ENCODE measurements around the gene NECTIN4.

The NECTIN4 gene

DNA sequence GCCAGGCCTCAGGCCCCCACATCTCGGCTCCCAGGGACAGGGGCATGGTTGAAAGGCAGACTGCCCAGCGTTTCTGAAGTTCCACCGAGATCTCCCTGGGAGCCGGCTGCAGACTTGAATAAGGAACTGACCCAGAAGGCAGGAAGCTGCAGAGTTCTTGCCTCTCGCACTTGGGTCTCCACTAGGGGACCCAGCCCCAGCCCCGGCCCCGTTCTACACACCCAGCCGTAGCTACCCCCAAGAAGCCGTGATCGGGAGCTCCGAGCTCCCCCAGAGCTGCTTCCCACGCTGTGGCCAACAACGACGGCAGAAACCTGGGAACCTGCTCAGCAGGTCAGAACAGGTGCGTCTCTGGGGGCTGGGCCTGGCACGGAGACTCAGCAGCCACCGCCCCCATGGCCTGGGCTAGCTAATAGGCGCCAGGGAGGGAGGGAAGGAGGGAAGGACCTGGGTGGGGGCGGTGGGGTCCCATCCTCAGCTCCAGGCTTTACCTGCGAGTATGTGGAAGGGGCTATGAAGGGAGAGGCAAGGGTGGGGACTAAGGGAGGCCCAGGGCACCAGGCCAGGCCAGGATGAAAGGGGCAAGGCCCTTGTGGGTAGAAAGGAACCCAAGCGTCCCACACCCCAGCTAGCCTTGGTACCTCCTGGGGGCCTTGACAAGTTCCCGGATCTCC lies at the start of gene NECTIN4:
TSS of gene NECTIN4 (minus strand) at position 308 of the 674 bp plus-strand sequence. CDS start at position 46, 262 bp downstream.
- no peaks in the 10 kb centered on the region for H3K27me3 ChIP-seq (ENCODE audit: control insufficient read depth, insufficient read depth, low read length)
- peak within 1 kb of the TSS; percentile 91 for H3K9ac ChIP-seq (ENCODE audit: low read length)
- H3K36me3 ChIP-seq (ENCODE audit: control insufficient read depth, insufficient read depth, low read length) = no peaks in the 10 kb centered on the region
- H3K9me3 ChIP-seq (ENCODE audit: control insufficient read depth, low read length) = no peaks in the 10 kb centered on the region
- peaks cover 51% of the 10 kb centered on the region for H3K4me1 ChIP-seq (ENCODE audit: control insufficient read depth, insufficient read depth, low read length)
- peak within 1 kb of the TSS; percentile 5 for H3K4me3 ChIP-seq (ENCODE audit: low read length)

DNA sequence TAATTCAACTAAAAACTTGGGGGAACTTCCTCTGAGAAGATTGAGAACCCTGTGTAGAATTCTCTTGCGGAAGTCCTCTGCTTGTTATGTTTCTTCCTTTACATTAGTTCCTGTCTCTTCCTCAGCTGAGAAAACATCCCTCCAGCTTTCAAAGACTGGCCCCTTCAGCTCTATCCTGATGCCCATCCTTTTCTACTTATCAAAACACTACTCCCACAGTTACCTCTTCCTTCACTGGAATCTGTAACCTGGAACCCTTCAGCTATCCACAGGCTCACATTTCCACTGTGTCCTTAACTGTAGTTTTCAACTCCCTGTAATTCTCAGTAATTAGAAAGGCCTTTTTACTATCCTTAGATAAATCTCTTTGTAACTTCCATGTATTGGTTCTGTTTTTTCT lies 49.1 kb upstream of the NECTIN4 start:
- no peaks in the 10 kb centered on the region for H3K27me3 ChIP-seq (ENCODE audit: control insufficient read depth, insufficient read depth, low read length)
- no peaks in the 10 kb centered on the region for H3K36me3 ChIP-seq (ENCODE audit: control insufficient read depth, insufficient read depth, low read length)
- no peaks in the 10 kb centered on the region for H3K9me3 ChIP-seq (ENCODE audit: control insufficient read depth, low read length)
- no peak overlapping the region for H3K4me3 ChIP-seq (ENCODE audit: low read length)
- H3K4me1 ChIP-seq (ENCODE audit: control insufficient read depth, insufficient read depth, low read length) = peaks cover 5% of the 10 kb centered on the region
- no peak overlapping the region for H3K9ac ChIP-seq (ENCODE audit: low read length)

- H3K36me3 ChIP-seq (ENCODE audit: control insufficient read depth, insufficient read depth, low read length) = no peaks in the 10 kb centered on the region
- H3K9ac ChIP-seq (ENCODE audit: low read length) = no peak overlapping the region
- no peaks in the 10 kb centered on the region for H3K27me3 ChIP-seq (ENCODE audit: control insufficient read depth, insufficient read depth, low read length)
- H3K4me3 ChIP-seq (ENCODE audit: low read length) = no peak overlapping the region
- H3K4me1 ChIP-seq (ENCODE audit: control insufficient read depth, insufficient read depth, low read length) = peaks cover 5% of the 10 kb centered on the region
- H3K9me3 ChIP-seq (ENCODE audit: control insufficient read depth, low read length) = no peaks in the 10 kb centered on the region
These were observed 48.5 kb upstream of the NECTIN4 start for GRCh38 chr1:161137881-161138280.

GRCh38 chr1:161133220-161133740 lies 43.9 kb upstream of the NECTIN4 start:
- peaks cover 5% of the 10 kb centered on the region for H3K4me1 ChIP-seq (ENCODE audit: control insufficient read depth, insufficient read depth, low read length)
- H3K4me3 ChIP-seq (ENCODE audit: low read length) = peak overlapping the region; percentile 74

DNA sequence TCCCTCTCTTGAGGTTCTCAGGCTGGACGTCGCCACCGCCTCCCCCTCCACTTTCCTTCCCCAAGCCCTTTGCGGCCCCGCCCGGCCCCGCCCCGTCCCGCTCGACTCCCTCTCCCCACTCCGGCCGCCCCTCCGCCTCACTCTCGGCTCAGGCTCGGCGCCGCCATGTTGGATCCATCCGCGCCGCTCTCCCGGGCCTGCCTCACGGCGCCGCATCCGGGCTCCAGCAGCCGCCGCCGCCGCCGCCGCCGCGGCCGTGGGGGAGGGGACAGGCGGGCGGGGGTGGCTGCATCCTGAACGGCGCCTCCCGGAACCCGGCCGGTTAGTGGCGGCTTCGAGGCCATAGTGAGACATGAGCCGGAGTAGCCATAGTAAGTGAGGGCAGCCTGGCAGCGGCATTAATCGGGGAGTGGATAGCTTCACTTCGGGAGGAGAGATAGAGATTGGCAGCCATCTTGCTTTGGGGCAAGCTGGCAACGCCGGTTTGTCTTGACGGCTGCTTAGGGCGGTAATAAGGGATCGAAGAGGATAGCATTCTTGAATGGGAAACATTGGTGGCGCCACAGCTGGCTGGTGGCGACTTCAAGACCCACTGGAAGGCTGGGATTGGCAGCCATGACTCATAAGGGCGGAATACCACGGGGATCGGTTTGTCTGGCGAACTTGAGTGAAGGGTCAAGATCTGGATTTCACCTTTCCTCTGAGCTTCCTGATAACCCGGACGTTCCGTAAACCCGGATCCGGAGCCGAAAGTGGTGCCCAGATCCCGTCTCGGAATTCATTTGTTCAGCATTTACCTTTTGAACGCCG lies 43.3 kb upstream of the NECTIN4 start, which contains the start of gene DEDD:
TSS of gene DEDD (minus strand) at position 258 of the 810 bp plus-strand sequence. CDS start 8,205 bp downstream, outside the sequence.
- Histone ChIP-seq H3K9ac (ENCODE audit: low read length) (peak within 1 kb of the TSS; percentile 93), H3K4me1 (ENCODE audit: control insufficient read depth, insufficient read depth, low read length) (peaks cover 5% of the 10 kb centered on the region), H3K36me3 (ENCODE audit: control insufficient read depth, insufficient read depth, low read length) (peaks cover 3% of the 10 kb centered on the region), H3K4me3 (ENCODE audit: low read length) (peak within 1 kb of the TSS; percentile 74), H3K9me3 (ENCODE audit: control insufficient read depth, low read length) (no peaks in the 10 kb centered on the region), H3K27me3 (ENCODE audit: control insufficient read depth, insufficient read depth, low read length) (no peaks in the 10 kb centered on the region)

More at GRCh38 chr1:161133220-161133740, 43.9 kb upstream of the NECTIN4 start:
- H3K36me3 ChIP-seq (ENCODE audit: control insufficient read depth, insufficient read depth, low read length) = no peaks in the 10 kb centered on the region
- peak overlapping the region; percentile 93 for H3K9ac ChIP-seq (ENCODE audit: low read length)
- H3K27me3 ChIP-seq (ENCODE audit: control insufficient read depth, insufficient read depth, low read length) = no peaks in the 10 kb centered on the region
- no peaks in the 10 kb centered on the region for H3K9me3 ChIP-seq (ENCODE audit: control insufficient read depth, low read length)

DNA sequence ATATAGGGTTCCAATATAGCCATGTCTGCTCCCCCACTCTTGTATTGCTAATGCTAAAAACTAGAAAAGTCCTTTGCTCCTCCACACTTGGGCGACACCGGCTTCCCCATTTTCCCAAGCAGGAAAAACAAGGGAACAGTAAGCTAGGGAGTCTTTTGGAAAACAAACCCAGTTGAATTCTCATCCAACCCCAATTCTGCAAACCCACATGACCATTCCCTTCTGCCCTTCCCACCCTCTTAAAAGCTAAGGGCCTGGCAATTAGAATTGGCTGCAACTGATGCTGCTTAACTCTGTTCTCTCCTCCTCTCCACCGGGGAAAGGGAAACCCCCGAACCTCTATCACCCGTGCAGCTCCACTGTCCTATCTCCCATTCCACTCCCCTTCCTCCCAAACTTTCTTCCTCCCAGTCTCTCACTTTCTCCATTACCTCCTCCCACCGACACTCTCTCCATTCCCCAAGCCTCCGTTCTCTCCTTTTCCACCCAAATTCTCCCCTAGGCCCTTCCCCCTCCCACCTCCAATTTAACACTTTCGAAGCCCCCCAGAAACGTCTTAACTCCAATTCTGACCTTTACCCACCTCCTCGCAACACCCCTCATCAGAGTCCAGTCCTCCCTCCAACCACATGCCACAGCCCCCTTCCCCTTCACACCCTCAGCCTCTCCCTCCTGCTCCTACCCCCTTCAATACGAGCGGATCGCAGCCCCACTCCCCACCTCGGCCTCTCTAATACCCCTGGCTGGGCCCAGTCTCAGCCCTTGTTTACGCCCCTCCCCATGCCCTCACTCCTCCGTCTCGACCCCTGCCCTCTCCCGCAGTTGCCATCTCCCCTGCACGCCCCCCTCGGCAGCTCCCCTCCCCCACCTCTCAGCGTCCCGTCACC lies 42.4 kb upstream of the NECTIN4 start:
- Histone ChIP-seq H3K4me3 (ENCODE audit: low read length) (peak overlapping the region; percentile 74), H3K9ac (ENCODE audit: low read length) (peak overlapping the region; percentile 93), H3K27me3 (ENCODE audit: control insufficient read depth, insufficient read depth, low read length) (no peaks in the 10 kb centered on the region), H3K9me3 (ENCODE audit: control insufficient read depth, low read length) (no peaks in the 10 kb centered on the region), H3K4me1 (ENCODE audit: control insufficient read depth, insufficient read depth, low read length) (peaks cover 5% of the 10 kb centered on the region), H3K36me3 (ENCODE audit: control insufficient read depth, insufficient read depth, low read length) (peaks cover 4% of the 10 kb centered on the region)

DNA sequence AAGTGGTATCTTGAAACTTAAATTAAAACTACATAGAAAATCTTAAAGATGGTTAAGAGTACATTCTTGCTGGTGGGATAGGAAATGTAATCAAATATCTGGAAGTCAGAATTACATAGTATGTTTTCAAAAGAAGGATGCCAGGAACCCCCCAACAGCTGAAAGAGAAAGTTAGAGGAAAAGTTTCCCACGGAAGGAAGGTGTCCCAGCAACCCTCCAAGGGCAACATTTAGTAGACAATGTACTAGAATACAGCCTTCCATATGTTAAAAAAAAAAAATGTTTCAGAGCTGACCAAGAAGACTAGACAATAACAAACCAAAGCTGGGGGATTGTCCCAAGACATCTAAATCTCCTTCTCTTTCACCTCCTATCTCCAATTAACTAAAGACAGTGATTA lies 40.9 kb upstream of the NECTIN4 start:
- Histone ChIP-seq H3K9ac (ENCODE audit: low read length) (no peak overlapping the region), H3K4me1 (ENCODE audit: control insufficient read depth, insufficient read depth, low read length) (peaks cover 5% of the 10 kb centered on the region), H3K9me3 (ENCODE audit: control insufficient read depth, low read length) (no peaks in the 10 kb centered on the region), H3K27me3 (ENCODE audit: control insufficient read depth, insufficient read depth, low read length) (no peaks in the 10 kb centered on the region), H3K4me3 (ENCODE audit: low read length) (no peak overlapping the region), H3K36me3 (ENCODE audit: control insufficient read depth, insufficient read depth, low read length) (peaks cover 4% of the 10 kb centered on the region)

GRCh38 chr1:161128591-161129420 lies 39.4 kb upstream of the NECTIN4 start:
- H3K27me3 ChIP-seq (ENCODE audit: control insufficient read depth, insufficient read depth, low read length) = no peaks in the 10 kb centered on the region
- H3K36me3 ChIP-seq (ENCODE audit: control insufficient read depth, insufficient read depth, low read length) = peaks cover 4% of the 10 kb centered on the region
- H3K9ac ChIP-seq (ENCODE audit: low read length) = no peak overlapping the region
- H3K4me1 ChIP-seq (ENCODE audit: control insufficient read depth, insufficient read depth, low read length) = peaks cover 4% of the 10 kb centered on the region
- no peak overlapping the region for H3K4me3 ChIP-seq (ENCODE audit: low read length)
- H3K9me3 ChIP-seq (ENCODE audit: control insufficient read depth, low read length) = no peaks in the 10 kb centered on the region

DNA sequence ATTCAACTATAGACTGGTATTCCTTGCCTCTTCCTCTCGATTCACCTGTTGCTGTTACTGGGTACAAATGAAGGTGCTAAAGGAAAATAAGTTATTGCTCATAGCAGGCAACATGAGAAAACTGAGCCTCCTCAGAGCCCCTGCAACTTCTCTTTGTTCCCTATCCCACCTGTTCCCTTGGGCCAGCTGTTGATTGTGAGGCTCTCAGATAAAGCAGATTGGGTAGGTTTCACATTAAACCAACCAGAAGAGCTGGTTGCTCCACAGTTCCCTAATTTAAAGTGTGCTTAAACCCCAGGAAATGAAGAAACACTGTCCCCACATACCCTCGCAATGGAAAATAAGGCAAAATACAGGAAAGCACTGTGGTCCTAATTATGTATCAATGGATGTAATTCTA lies 38.3 kb upstream of the NECTIN4 start:
- no peaks in the 10 kb centered on the region for H3K4me1 ChIP-seq (ENCODE audit: control insufficient read depth, insufficient read depth, low read length)

GRCh38 chr1:161122967-161123366 lies 33.6 kb upstream of the NECTIN4 start:
- H3K9ac ChIP-seq (ENCODE audit: low read length) = no peak overlapping the region
- no peaks in the 10 kb centered on the region for H3K9me3 ChIP-seq (ENCODE audit: control insufficient read depth, low read length)
- H3K36me3 ChIP-seq (ENCODE audit: control insufficient read depth, insufficient read depth, low read length) = peaks cover 4% of the 10 kb centered on the region
- no peak overlapping the region for H3K4me3 ChIP-seq (ENCODE audit: low read length)
- H3K27me3 ChIP-seq (ENCODE audit: control insufficient read depth, insufficient read depth, low read length) = no peaks in the 10 kb centered on the region
- H3K4me1 ChIP-seq (ENCODE audit: control insufficient read depth, insufficient read depth, low read length) = peaks cover 17% of the 10 kb centered on the region

More for the DNA sequence above, 38.3 kb upstream of the NECTIN4 start:
- Histone ChIP-seq H3K9ac (ENCODE audit: low read length) (no peak overlapping the region), H3K4me3 (ENCODE audit: low read length) (no peak overlapping the region), H3K9me3 (ENCODE audit: control insufficient read depth, low read length) (no peaks in the 10 kb centered on the region), H3K27me3 (ENCODE audit: control insufficient read depth, insufficient read depth, low read length) (no peaks in the 10 kb centered on the region), H3K36me3 (ENCODE audit: control insufficient read depth, insufficient read depth, low read length) (peaks cover 4% of the 10 kb centered on the region)

- Histone ChIP-seq H3K9ac (ENCODE audit: low read length) (no peak overlapping the region), H3K36me3 (ENCODE audit: control insufficient read depth, insufficient read depth, low read length) (no peaks in the 10 kb centered on the region), H3K27me3 (ENCODE audit: control insufficient read depth, insufficient read depth, low read length) (no peaks in the 10 kb centered on the region), H3K9me3 (ENCODE audit: control insufficient read depth, low read length) (no peaks in the 10 kb centered on the region), H3K4me3 (ENCODE audit: low read length) (no peak overlapping the region), H3K4me1 (ENCODE audit: control insufficient read depth, insufficient read depth, low read length) (peaks cover 22% of the 10 kb centered on the region)
These were observed 32.5 kb upstream of the NECTIN4 start for GRCh38 chr1:161121834-161122233.
